GM12891 (cell line): ENCODE measurements around the gene ADAP1.

Experiments used
- POLR2A ChIP-seq: IDR thresholded peaks from 2 replicates; pipeline ENCODE4 v1.6.1; 2011; ENCODE audit warnings: low read depth, low read length, control low read depth
- POU2F2 ChIP-seq: IDR thresholded peaks from 2 replicates; pipeline ENCODE4 v1.6.1; 2011; ENCODE audit warnings: low read depth, mild to moderate bottlenecking, control low read depth, low read length, moderate library complexity
- TAF1 ChIP-seq: IDR thresholded peaks from 2 replicates; pipeline ENCODE4 v1.6.1; 2011; ENCODE audit warnings: low read depth, low read length, control low read depth

DNA sequence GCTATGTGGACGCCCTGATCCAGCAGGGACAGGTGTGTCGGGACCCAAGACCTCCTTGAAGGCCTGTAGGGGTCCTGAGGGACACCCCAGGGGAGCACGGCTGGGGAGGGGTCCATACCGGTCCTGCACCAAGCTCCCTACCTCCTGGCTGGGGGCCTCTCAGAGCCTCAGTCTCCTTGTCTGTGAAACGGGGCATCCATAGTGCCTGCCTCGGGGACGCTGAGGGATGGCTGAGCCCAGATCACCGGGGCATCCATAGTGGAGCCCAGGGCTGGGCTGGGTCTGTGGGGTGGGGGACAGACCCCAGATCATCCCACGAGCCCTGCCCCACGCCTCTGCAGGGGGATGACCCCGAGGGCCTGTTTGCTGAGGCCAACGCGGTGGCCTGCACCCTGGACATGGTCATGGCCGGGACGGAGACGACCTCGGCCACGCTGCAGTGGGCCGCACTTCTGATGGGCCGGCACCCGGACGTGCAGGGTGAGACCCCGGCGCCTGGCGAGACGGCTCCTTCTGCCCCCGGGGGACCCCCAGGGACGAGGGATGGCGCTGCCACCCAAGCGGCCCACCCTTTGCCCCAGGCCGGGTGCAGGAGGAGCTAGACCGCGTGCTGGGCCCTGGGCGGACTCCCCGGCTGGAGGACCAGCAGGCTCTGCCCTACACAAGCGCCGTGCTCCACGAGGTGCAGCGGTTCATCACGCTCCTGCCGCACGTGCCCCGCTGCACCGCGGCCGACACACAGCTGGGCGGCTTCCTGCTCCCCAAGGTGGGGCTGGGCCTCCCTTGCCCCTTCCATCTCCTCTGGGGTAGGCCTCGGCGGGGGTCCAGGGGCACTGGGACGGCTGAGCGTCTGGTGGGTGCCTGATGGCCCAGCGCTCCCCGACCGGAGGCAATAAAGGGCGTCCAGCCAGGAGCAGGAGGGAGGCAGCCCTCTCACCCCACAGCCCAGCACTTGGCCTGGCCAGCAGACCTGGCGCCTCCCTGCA is 32.6 kb upstream of the ADAP1 start:
- TF ChIP-seq POLR2A (no peak), POU2F2 (no peak), TAF1 (no peak)
